NT2/D1 (cell line): Measurements from ENCODE around the gene SETD7.

ENCODE experiments used
- SUZ12 ChIP-seq: IDR thresholded peaks from 2 replicates; pipeline ENCODE4 v1.6.1; 2011; ENCODE audit not compliant: insufficient read length, insufficient read depth; ENCODE audit errors: extremely low read depth
- YY1 ChIP-seq: IDR thresholded peaks from 2 replicates; pipeline ENCODE4 v1.6.1; 2011; ENCODE audit not compliant: insufficient read length, insufficient read depth
- ZNF274 ChIP-seq: IDR thresholded peaks from 2 replicates; pipeline ENCODE4 v1.6.1; 2011; ENCODE audit warnings: mild to moderate bottlenecking, low read depth, low read length

DNA sequence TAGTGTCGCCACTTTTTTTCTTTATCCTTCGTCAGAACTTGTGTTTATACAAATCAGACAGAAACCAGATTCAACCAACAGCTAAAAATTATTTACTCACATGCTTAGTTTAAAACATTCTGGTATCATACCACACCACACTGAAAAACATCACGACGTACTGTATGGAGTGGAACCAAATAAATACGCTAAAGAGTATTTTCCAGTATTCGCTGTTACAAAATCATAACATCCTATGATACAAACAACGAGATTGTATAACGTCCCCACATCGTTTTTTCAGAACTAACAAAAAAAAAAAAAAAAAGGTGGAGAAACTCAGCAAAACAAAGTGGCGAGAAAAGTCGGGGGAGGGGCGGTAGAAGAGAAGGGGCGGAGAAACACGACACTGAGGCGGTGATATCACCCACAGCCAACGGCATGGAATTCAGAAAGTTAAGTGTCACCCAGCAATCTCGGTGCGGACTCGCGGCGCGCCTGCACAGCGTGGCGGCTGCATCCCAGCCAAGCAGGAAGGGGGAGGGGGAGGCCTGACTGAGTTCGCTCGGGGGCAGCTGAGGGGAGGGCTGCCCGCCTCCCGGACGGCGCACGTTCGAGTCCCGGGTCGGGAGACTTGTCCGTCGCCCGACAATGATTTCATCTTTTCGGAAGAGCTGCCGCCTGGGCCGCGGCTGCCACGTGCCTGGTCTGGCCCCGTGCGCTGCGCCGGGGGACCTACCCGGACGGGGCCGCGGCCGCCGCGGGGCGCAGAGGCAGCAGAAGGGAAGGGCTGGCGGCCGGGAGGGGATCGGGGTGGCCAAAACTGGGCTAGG lies 920 bp downstream of the SETD7 start:
- TF ChIP-seq ZNF274 (no peak), YY1 (no peak), SUZ12 (no peak)
